Spleen (tissue), 11 donors: ENCODE results near the gene UBAP1. TPM values are rescaled to one million over a fixed set of nuclear protein-coding genes. Genes with fewer than 3 reads are reported as not detected.
A peak's percentile ranks its signal among the peaks of the same experiment; 100 is the strongest.

Source experiments
- DNase-seq: peaks from one replicate; pipeline ENCODE4 v3.0.0-alpha.2; 2020
- H3K27ac ChIP-seq, 8 donors: fragments of 200-600 bp; sonication (generic) in 7 of 8; 1 replicate in 4 of 8; 2 replicates in 4 of 8; pipeline versions ENCODE4 v1.5.0 to v1.8.0; 2016 to 2021; ENCODE audit warnings: inconsistent platforms in 4 of 8, mild to moderate bottlenecking in 4 of 8, moderate library complexity in 1 of 8
- H3K27me3 ChIP-seq, 7 donors: fragments of 200-600 bp; sonication (generic) in 6 of 7; replicated peaks in 1 of 7; 1 replicate in 4 of 7; 2 replicates in 3 of 7; pipeline versions ENCODE4 v1.5.0 to v1.8.0; 2016 to 2021; ENCODE audit warnings: inconsistent platforms in 3 of 7, mild to moderate bottlenecking in 1 of 7
- H3K36me3 ChIP-seq, 6 donors: fragments of 200-600 bp; sonication (generic) in 5 of 6; 1 replicate in 4 of 6; 2 replicates in 2 of 6; pipeline versions ENCODE4 v1.5.0 to v1.8.0; 2016 to 2021; ENCODE audit warnings: inconsistent platforms in 2 of 6
- H3K4me1 ChIP-seq, 6 donors: fragments of 200-600 bp; sonication (generic) in 5 of 6; 1 replicate in 3 of 6; 2 replicates in 3 of 6; pipeline versions ENCODE4 v1.5.0 to v1.8.0; 2016 to 2021; ENCODE audit warnings: inconsistent platforms in 3 of 6
- H3K4me3 ChIP-seq, 8 donors: fragments of 200-600 bp; sonication (generic) in 7 of 8; 1 replicate in 4 of 8; 2 replicates in 4 of 8; pipeline versions ENCODE4 v1.5.0 to v1.8.0; 2016 to 2021; ENCODE audit warnings: inconsistent platforms in 4 of 8, mild to moderate bottlenecking in 4 of 8, moderate library complexity in 2 of 8
- H3K9me3 ChIP-seq, 8 donors: fragments of 200-600 bp; sonication (generic) in 7 of 8; 1 replicate in 4 of 8; 2 replicates in 4 of 8; pipeline versions ENCODE4 v1.5.0 to v1.8.0; 2016 to 2021; ENCODE audit warnings: inconsistent platforms in 4 of 8
- POLR2A ChIP-seq, 3 donors: fragments of 450-650 bp; IDR thresholded peaks; one replicate each; pipeline ENCODE4 v1.5.1; 2017; ENCODE audit warnings: antibody characterized with exemption in 3 of 3, mild to moderate bottlenecking in 1 of 3
- POLR2AphosphoS5 ChIP-seq, 3 donors: sonication (generic); formaldehyde crosslinking; IDR thresholded peaks; one replicate each; pipeline ENCODE4 v1.5.1; 2017; ENCODE audit warnings: antibody characterized with exemption in 3 of 3
- WGBS, 5 donors: extraction: QIAGEN DNeasy Blood & Tissue Kit in 3 of 5; methylation state at CpG; one replicate each; pipeline versions ENCODE4 v1.1.5 to v1.1.7; 2013 to 2018; 5-methylcytosine and 5-hydroxymethylcytosine counted together
- intact Hi-C: fragments of 100-400 bp; cut with DNase I; formaldehyde crosslinking; loops from one replicate; pipeline ENCODE4 v1.15.0; 2023; ENCODE audit warnings: low total_unique reads
- polyA plus RNA-seq, 3 donors: library from polyadenylated mRNA; stranded (reverse); fragments of 200-250 nt; gene quantifications; one replicate each; pipeline ENCODE4 v1.2.1, GENCODE V29; 2013
- total RNA-seq, 7 donors: library from RNA; depleted of rRNA in 3 of 7; stranded (reverse); fragments of >200 nt in 3 of 7; fragmentation: NEBNext Ultra II Directional in 4 of 7; extraction: Animal tissue kit (Norgen Biotek cat#: 25700) in 4 of 7; gene quantifications; one replicate each; pipeline versions ENCODE4 v1.1.0 to v1.2.1, GENCODE V29; 2016 to 2021
- TF ChIP-seq, protein P1 (sequence below), 11 experiments: fragments of 200-600 bp in 7 of 11; fragments of 450-650 bp in 4 of 11; sonication (generic) in 4 of 11; IDR thresholded peaks in 8 of 11; conservative IDR thresholded peaks in 3 of 11; 1 replicate in 7 of 11; 2 replicates in 4 of 11; pipeline versions ENCODE4 v1.4.0 to v1.8.0; 2016 to 2021; ENCODE audit warnings: antibody characterized with exemption in 11 of 11, inconsistent platforms in 4 of 11, mild to moderate bottlenecking in 1 of 11
- donor health status: healthy with polysubstance abuse.
- donor health status: DM: no; HTN: no; CAD: no; lungs with moderate emphysema.
- donor health status: DM: no; HTN: no; CAD: no.
- donor health status: Bipolar disorder and iron deficiency.
- donor health status: healthy.
- donor health status: DM: no; HTN: no; CAD: no.
- donor health status: DM: yes; HTN: yes; CAD: no.

UBAP1 gene
- total and polyA plus RNA-seq, 10 donors, result 17.3 to 56.0 (median 41.2) TPM

DNA sequence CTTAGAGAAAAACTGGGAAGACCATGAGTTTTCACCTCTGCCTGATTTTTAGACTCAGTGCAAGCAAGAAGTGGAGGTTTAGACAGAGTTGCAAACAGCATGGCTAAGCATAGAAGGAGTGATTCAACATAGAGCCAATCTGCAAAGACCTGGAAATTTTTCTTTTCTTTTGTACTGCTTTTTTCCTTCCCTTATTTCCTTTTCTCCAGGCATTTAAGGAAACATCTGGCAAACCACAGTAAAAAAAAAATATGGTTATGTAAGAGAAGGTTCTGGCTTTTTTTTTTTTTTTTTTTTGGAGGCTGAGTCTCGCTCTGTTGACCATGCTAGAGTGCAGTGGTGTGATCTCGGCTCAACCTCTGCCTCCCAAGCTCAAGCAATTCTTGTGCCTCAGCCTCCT is 35.7 kb upstream of the UBAP1 start:
- Histone ChIP-seq H3K36me3 (no peaks in the 10 kb centered on the region), H3K4me1 (peaks cover 0 to 11% (median 3%) of the 10 kb centered on the region in 6 donors), H3K4me3 (no peak overlapping the region), H3K27ac (no peak overlapping the region), H3K27me3 (peaks cover 0 to 47% (median 0%) of the 10 kb centered on the region in 7 donors), H3K9me3 (no peaks in the 10 kb centered on the region)
- no peak for DNase-seq
- TF ChIP-seq POLR2A (IDR thresholded peaks at IDR 0.05) (no peak), POLR2AphosphoS5 (IDR thresholded peaks at IDR 0.05) (no peak)
- TF ChIP-seq, protein P1, sequence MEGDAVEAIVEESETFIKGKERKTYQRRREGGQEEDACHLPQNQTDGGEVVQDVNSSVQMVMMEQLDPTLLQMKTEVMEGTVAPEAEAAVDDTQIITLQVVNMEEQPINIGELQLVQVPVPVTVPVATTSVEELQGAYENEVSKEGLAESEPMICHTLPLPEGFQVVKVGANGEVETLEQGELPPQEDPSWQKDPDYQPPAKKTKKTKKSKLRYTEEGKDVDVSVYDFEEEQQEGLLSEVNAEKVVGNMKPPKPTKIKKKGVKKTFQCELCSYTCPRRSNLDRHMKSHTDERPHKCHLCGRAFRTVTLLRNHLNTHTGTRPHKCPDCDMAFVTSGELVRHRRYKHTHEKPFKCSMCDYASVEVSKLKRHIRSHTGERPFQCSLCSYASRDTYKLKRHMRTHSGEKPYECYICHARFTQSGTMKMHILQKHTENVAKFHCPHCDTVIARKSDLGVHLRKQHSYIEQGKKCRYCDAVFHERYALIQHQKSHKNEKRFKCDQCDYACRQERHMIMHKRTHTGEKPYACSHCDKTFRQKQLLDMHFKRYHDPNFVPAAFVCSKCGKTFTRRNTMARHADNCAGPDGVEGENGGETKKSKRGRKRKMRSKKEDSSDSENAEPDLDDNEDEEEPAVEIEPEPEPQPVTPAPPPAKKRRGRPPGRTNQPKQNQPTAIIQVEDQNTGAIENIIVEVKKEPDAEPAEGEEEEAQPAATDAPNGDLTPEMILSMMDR (IDR thresholded peaks at IDR 0.05 in 8 of 11, conservative IDR thresholded peaks at IDR 0.05 in 3 of 11), result no peak
- WGBS, 5 donors, result 37 to 49% (median 42%) methylated on average over 2 of the region's 2 CpGs
- intact Hi-C loops, result no loop called here

DNA sequence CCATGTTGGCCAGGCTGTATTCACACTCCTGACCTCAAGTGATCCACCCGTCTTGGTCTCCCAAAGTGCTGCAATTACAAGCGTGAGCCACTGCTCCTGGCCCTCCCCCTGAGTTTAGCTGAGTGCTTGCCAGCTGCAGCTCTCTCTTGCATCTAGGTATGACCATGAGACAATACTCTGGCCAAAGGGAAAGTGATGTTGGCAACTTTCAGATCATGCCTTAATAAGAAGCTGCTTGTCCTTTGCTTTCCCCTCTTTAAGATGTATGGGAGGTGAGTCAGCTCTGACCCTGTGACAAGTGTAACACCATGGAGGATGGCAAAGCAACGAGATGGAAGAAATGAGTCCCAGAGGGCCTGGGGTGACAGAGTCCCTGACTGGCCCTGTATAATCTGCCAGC is 33.7 kb upstream of the UBAP1 start:
- 60 to 74% (median 65%) methylated on average over 3 of the region's 3 CpGs for WGBS, 5 donors
- Histone ChIP-seq H3K36me3 (no peaks in the 10 kb centered on the region), H3K27ac (no peak overlapping the region), H3K4me3 (no peak overlapping the region), H3K4me1 (no peaks in the 10 kb centered on the region), H3K27me3 (peaks cover 0 to 52% (median 0%) of the 10 kb centered on the region in 7 donors), H3K9me3 (no peaks in the 10 kb centered on the region)
- TF ChIP-seq, protein P1 (IDR thresholded peaks at IDR 0.05 in 8 of 11, conservative IDR thresholded peaks at IDR 0.05 in 3 of 11), result no peak
- no peak for TF ChIP-seq POLR2AphosphoS5 (IDR thresholded peaks at IDR 0.05)
- TF ChIP-seq POLR2A (IDR thresholded peaks at IDR 0.05), result no peak
- intact Hi-C loops, result no loop called here
- DNase-seq, result no peak

DNA sequence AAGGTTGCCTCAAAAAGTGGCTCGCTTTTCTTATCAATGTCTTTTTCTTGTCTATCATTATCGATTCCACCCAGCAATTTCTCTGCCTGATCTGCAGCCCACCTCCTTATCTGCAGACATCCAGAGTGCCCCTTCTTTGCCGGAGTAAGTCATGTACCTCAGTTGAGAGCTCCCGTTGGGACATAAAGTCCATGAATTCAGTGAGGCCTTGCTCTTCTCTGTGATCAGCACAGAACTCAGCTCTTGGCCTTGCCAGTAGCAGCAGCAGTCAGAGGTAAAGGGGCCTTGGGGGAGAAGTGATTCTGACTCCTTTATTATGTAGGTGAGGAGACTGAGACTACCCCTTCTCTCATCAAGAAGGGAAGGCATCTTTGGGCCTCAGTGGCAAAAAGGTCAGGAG is 27.4 kb upstream of the UBAP1 start:
- no peak overlapping the region for H3K4me3 ChIP-seq
- TF ChIP-seq POLR2A (IDR thresholded peaks at IDR 0.05), result no peak
- TF ChIP-seq POLR2AphosphoS5 (IDR thresholded peaks at IDR 0.05), result no peak
- TF ChIP-seq, protein P1 (IDR thresholded peaks at IDR 0.05 in 8 of 11, conservative IDR thresholded peaks at IDR 0.05 in 3 of 11), result no peak
- WGBS, 5 donors, result 90 to 94% (median 93%) methylated on average over 4 of the region's 4 CpGs
- H3K9me3 ChIP-seq, result no peaks in the 10 kb centered on the region
- H3K27ac ChIP-seq, result no peak overlapping the region
- intact Hi-C loops, result no loop called here
- H3K36me3 ChIP-seq, result no peaks in the 10 kb centered on the region
- H3K4me1 ChIP-seq, result no peaks in the 10 kb centered on the region
- peaks cover 0 to 53% (median 0%) of the 10 kb centered on the region in 7 donors for H3K27me3 ChIP-seq
- DNase-seq, result peak; percentile 22

DNA sequence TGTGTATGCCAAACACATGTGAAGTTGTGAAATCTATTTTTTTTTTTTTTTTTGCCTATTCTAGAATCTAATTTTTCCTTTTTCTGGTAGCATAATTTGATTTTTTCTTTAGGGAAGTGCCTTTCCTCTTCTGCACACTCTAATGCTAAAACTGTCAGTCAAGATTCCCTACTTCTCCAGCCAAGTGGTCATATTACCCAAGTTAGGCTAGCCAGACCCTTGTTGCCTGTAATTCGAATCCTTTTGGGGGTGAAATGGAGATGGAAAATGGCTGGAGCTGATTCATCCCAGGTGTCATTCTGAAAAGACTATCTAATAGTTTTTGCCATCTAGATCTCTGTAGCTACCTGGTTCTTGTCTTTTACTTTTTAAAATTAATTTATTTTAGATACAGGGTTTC is 24.8 kb upstream of the UBAP1 start:
- H3K9me3 ChIP-seq, result no peaks in the 10 kb centered on the region
- H3K27me3 ChIP-seq, result peaks cover 0 to 39% (median 0%) of the 10 kb centered on the region in 7 donors
- H3K4me1 ChIP-seq, result no peaks in the 10 kb centered on the region
- no peak for DNase-seq
- no peaks in the 10 kb centered on the region for H3K36me3 ChIP-seq
- TF ChIP-seq POLR2A (IDR thresholded peaks at IDR 0.05) (no peak), POLR2AphosphoS5 (IDR thresholded peaks at IDR 0.05) (no peak)
- intact Hi-C loops, result no loop called here
- H3K4me3 ChIP-seq, result no peak overlapping the region
- WGBS, 5 donors, result 68 to 90% (median 85%) methylated on average over 1 of the region's 1 CpG
- H3K27ac ChIP-seq, result no peak overlapping the region

DNA sequence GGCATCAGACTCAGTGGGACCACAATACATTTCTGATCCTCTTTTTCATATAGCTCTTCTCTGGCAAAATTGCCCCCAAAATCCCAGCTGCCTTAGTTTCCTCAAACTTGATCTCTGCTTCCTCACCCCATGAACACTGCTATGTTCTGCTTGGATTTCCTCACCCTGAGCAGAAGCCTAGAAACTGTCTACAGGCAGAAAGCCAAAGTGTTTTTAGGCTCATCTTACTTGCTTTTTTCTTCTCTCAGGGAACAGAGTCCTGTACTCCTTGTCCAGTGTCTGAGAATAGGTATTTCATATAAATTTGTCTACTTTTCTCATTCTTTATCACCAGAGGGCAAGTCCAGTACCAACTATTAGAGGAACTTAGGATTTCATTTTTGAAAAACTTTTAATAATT is 21.5 kb upstream of the UBAP1 start:
- Histone ChIP-seq H3K36me3 (no peaks in the 10 kb centered on the region), H3K4me3 (no peak overlapping the region), H3K27ac (no peak overlapping the region), H3K4me1 (no peaks in the 10 kb centered on the region), H3K27me3 (peaks cover 0 to 16% (median 0%) of the 10 kb centered on the region in 7 donors), H3K9me3 (no peaks in the 10 kb centered on the region)
- no peak for DNase-seq
- TF ChIP-seq POLR2AphosphoS5 (IDR thresholded peaks at IDR 0.05), result no peak
- TF ChIP-seq POLR2A (IDR thresholded peaks at IDR 0.05), result no peak
- TF ChIP-seq, protein P1 (IDR thresholded peaks at IDR 0.05 in 8 of 11, conservative IDR thresholded peaks at IDR 0.05 in 3 of 11), result no peak
- intact Hi-C loops, result no loop called here
